Testis (tissue), 3 donors: ENCODE data around the gene PRKN. TPM values are rescaled to one million over a fixed set of nuclear protein-coding genes. Genes with fewer than 3 reads are reported as not detected.

Source experiments
- DNase-seq: peaks from one replicate; pipeline ENCODE4 v3.0.0-alpha.2; 2019
- H3K27ac ChIP-seq, 2 donors: fragments of 200-600 bp; sonication (generic); one replicate each; pipeline ENCODE4 v1.5.1; 2019
- H3K27me3 ChIP-seq: fragments of 200-600 bp; sonication (generic); one replicate; pipeline ENCODE4 v1.5.1; 2019
- H3K36me3 ChIP-seq: fragments of 200-600 bp; sonication (generic); one replicate; pipeline ENCODE4 v1.5.1; 2017; ENCODE audit warnings: low read depth; ENCODE audit errors: missing control alignments
- H3K4me1 ChIP-seq: fragments of 200-600 bp; sonication (generic); one replicate; pipeline ENCODE4 v1.5.1; 2019
- H3K4me3 ChIP-seq, 2 donors: fragments of 200-600 bp; sonication (generic); one replicate each; pipeline ENCODE4 v1.5.1; 2017 to 2019
- H3K9me3 ChIP-seq: fragments of 200-600 bp; sonication (generic); one replicate; pipeline ENCODE4 v1.5.1; 2017
- POLR2A ChIP-seq: fragments of 450-650 bp; IDR thresholded peaks from one replicate; pipeline ENCODE4 v1.6.1; 2017; ENCODE audit warnings: antibody characterized with exemption, mild to moderate bottlenecking, moderate library complexity
- WGBS, 2 donors: methylation state at CpG; one replicate each; pipeline ENCODE4 v1.1.5; 2018; 5-methylcytosine and 5-hydroxymethylcytosine counted together
- intact Hi-C: fragments of 100-400 bp; cut with DNase I; formaldehyde crosslinking; loops from one replicate; pipeline ENCODE4 v1.15.1; 2023; ENCODE audit warnings: low total_unique reads
- polyA plus RNA-seq: library from polyadenylated mRNA; stranded (reverse); fragments of 350-450 nt; fragmentation: Illumina TruSeq; extraction: RNeasy Lipid Tissue Mini Kit (QIAGEN cat#74804); gene quantifications from one replicate; pipeline ENCODE4 v1.2.3, GENCODE V29; 2014; ENCODE audit warnings: low read depth, low replicate concordance; ENCODE audit not compliant: insufficient read depth
- total RNA-seq, 2 donors: library from RNA; depleted of rRNA; stranded (reverse); fragments of >200 nt; gene quantifications; one replicate each; pipeline ENCODE4 v1.2.3, GENCODE V29; 2016
- TF ChIP-seq, protein P1 (sequence below), 3 experiments: fragments of 450-650 bp in 2 of 3; fragments of 200-600 bp in 1 of 3; sonication (generic) in 1 of 3; IDR thresholded peaks; one replicate each; pipeline ENCODE4 v1.5.1; 2016 to 2019; ENCODE audit warnings: antibody characterized with exemption in 3 of 3, mild to moderate bottlenecking in 2 of 3, moderate library complexity in 1 of 3

PRKN gene
- total and polyA plus RNA-seq, 3 donors from 2014 or later = 19.1 to 34.5 (median 28.8) TPM

DNA sequence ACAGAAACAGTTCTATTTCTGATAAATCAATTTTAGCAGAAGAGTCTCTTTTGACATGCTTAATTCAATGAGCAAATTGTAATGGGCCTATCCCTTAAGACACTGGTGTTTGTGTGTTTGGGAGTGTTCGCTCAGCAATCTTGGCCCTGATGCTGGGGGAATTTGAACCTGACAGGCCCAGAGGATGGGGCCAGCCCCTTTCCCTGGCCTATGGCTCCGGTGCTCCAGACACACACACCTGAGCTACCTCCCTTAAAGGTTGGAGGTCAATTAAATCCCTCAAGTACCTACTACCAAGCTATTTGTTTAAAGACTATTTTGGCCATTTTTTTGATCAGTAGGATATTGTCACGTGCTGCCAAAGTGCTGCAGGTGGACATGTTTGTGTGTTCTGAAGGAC is 549.3 kb downstream of the PRKN start:
- DNase-seq = no peak
- no peak overlapping the region for H3K4me3 ChIP-seq
- no peaks in the 10 kb centered on the region for H3K36me3 ChIP-seq
- no peaks in the 10 kb centered on the region for H3K9me3 ChIP-seq
- no peaks in the 10 kb centered on the region for H3K27me3 ChIP-seq
- WGBS, 2 donors = 93 to 100% methylated on average over 3 of the region's 3 CpGs
- H3K4me1 ChIP-seq = peaks cover 5% of the 10 kb centered on the region
- no peak for TF ChIP-seq POLR2A
- TF ChIP-seq, protein P1, sequence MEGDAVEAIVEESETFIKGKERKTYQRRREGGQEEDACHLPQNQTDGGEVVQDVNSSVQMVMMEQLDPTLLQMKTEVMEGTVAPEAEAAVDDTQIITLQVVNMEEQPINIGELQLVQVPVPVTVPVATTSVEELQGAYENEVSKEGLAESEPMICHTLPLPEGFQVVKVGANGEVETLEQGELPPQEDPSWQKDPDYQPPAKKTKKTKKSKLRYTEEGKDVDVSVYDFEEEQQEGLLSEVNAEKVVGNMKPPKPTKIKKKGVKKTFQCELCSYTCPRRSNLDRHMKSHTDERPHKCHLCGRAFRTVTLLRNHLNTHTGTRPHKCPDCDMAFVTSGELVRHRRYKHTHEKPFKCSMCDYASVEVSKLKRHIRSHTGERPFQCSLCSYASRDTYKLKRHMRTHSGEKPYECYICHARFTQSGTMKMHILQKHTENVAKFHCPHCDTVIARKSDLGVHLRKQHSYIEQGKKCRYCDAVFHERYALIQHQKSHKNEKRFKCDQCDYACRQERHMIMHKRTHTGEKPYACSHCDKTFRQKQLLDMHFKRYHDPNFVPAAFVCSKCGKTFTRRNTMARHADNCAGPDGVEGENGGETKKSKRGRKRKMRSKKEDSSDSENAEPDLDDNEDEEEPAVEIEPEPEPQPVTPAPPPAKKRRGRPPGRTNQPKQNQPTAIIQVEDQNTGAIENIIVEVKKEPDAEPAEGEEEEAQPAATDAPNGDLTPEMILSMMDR (IDR thresholded peaks at IDR 0.05) = no peak
- H3K27ac ChIP-seq = no peak overlapping the region
- intact Hi-C loops = no loop called here

DNA sequence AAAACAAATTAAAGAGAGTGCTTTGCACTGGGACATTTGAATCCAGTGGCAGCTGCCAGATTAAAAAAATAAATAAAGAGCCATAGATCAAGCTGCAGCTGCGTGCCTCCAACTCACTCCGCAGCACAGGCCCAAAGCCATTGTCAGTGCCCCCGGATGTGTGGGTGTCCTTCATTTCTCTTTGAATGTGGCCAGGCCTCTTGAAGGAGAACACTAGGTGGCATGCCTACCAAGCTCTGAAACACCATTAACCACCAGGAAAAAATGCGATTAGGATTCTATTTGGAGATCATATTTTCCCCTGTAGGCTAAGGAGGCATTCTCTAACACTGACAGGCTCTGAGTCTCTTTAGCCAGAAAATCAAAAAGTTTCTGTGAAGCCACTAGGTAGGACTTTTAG is 549.8 kb downstream of the PRKN start:
- 32 to 42% methylated on average over 4 of the region's 4 CpGs for WGBS, 2 donors
- DNase-seq = peak; percentile 62

DNA sequence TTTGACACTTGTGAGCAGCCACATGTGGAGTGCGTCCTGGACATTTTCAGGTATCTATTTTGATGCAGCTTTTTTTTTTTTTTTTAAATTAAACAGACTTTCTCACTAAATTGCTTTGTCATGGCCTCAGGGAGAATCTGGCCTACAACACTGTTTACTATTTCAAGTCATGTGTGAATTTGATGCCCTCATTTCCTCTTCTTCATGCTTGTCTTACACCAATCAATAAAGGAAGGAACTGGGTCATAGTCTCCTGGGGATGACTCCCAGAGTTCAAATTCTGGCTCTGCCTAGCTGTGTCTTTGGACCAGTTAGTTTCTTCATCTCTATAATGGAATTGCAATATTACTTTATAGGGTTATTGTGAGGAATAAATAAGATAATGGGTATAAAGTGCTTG is 554.1 kb downstream of the PRKN start:
- Histone ChIP-seq H3K36me3 (no peaks in the 10 kb centered on the region), H3K4me1 (no peaks in the 10 kb centered on the region), H3K4me3 (no peak overlapping the region), H3K27me3 (no peaks in the 10 kb centered on the region), H3K9me3 (no peaks in the 10 kb centered on the region), H3K27ac (no peak overlapping the region)
- intact Hi-C loops = no loop called here
- TF ChIP-seq, protein P1 (IDR thresholded peaks at IDR 0.05) = no peak
- no peak for TF ChIP-seq POLR2A
- DNase-seq = no peak
- 94 to 97% methylated on average over 1 of the region's 1 CpG for WGBS, 2 donors

More for the DNA sequence above, 549.8 kb downstream of the PRKN start:
- H3K36me3 ChIP-seq = no peaks in the 10 kb centered on the region
- no peaks in the 10 kb centered on the region for H3K27me3 ChIP-seq
- H3K4me1 ChIP-seq = peaks cover 5% of the 10 kb centered on the region
- intact Hi-C loops = no loop called here
- no peak overlapping the region for H3K4me3 ChIP-seq
- H3K27ac ChIP-seq = no peak overlapping the region
- H3K9me3 ChIP-seq = no peaks in the 10 kb centered on the region
- TF ChIP-seq, protein P1 (IDR thresholded peaks at IDR 0.05) = peak in 2 of 3 experiments; percentile 19 to 47
- TF ChIP-seq POLR2A = no peak

- H3K27ac ChIP-seq = no peak overlapping the region
- WGBS, 2 donors = 90 to 93% methylated on average over 8 to 9 of the region's 9 CpGs
- no peaks in the 10 kb centered on the region for H3K9me3 ChIP-seq
- no peak overlapping the region for H3K4me3 ChIP-seq
- TF ChIP-seq, protein P1 (IDR thresholded peaks at IDR 0.05) = no peak
- no peak for TF ChIP-seq POLR2A
- DNase-seq = no peak
- intact Hi-C loops = no loop called here
- H3K4me1 ChIP-seq = no peaks in the 10 kb centered on the region
- H3K36me3 ChIP-seq = no peaks in the 10 kb centered on the region
- no peaks in the 10 kb centered on the region for H3K27me3 ChIP-seq
These were observed 562.1 kb downstream of the PRKN start for GRCh38 chr6:162165479-162165878.

DNA sequence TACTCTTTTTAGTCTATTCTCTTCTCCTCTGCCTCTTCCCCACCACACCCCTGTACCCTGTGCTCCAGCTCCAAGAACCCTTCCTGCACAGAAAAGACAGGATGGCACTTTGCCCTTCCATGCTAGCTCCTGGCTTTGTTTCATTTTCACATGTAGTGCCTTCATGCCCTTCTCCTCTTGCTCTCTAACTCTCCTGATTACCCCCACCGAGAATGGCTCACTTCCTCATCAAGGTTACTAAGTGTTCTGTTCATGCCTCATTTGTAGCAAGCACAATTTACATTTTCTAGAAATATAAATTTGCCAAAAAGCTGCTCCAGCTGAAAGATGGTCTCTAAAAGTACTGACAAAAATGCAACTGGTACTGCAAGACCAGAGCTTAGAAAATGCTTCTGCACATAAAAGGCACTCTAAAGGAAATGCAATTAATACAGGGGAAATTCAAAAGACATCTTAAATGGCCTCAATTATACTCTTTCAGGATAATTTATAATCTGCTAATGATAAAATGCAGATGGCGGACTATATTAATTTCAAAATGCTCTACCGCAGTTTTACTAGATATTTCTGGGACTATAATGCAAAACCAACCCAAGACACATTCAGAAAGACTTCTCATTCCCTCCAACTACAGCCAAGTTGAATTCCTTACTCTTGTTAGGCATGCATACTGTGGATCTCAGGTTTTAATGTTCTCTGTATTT is 570.2 kb downstream of the PRKN start:
- TF ChIP-seq POLR2A = no peak
- TF ChIP-seq, protein P1 (IDR thresholded peaks at IDR 0.05) = no peak
- 17 to 24% methylated on average over 3 of the region's 3 CpGs for WGBS, 2 donors

More for the DNA sequence above, 570.2 kb downstream of the PRKN start:
- no peaks in the 10 kb centered on the region for H3K27me3 ChIP-seq
- DNase-seq = no peak
- H3K4me1 ChIP-seq = peaks cover 9% of the 10 kb centered on the region
- H3K9me3 ChIP-seq = no peaks in the 10 kb centered on the region
- peak overlapping the region in 1 of 2 donors; percentile 11 for H3K27ac ChIP-seq
- no peaks in the 10 kb centered on the region for H3K36me3 ChIP-seq
- no peak overlapping the region for H3K4me3 ChIP-seq
- intact Hi-C loops = no loop called here
